ENCODE results near the gene SMIM29.

DNA sequence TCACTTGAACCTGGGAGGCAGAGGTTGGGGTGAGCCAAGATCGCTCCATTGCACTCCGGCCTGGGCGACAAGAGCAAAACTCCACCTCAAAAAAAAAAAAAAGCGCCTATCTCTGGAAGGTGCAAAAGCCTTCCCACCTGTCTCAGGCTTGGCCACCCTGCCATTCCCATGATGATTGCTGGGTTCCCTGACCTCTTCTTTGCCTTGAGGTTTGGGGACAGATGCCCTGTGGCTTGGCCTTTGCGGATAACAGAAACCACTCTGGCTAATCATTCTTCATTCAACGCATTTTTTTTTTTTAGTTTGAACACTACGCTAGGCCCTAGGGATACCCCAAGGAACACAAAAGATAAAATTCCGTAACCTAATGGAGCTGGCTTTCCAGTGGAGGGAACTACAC lies 18.9 kb downstream of the SMIM29 start:
- no peak for TF ChIP-seq CTCF (IDR thresholded peaks at IDR 0.05)
- no peak for TF ChIP-seq POLR2A (IDR thresholded peaks at IDR 0.05)
- no peak for TF ChIP-seq POLR2AphosphoS5 (IDR thresholded peaks at IDR 0.05)
